Measurements from ENCODE around the gene UVSSA.
"Not testable (repeated sequence)": the region's sequence is repeated elsewhere in the genome, so short reads cannot be mapped to it uniquely, and the experiment has no call there.

- TF ChIP-seq, protein P1, sequence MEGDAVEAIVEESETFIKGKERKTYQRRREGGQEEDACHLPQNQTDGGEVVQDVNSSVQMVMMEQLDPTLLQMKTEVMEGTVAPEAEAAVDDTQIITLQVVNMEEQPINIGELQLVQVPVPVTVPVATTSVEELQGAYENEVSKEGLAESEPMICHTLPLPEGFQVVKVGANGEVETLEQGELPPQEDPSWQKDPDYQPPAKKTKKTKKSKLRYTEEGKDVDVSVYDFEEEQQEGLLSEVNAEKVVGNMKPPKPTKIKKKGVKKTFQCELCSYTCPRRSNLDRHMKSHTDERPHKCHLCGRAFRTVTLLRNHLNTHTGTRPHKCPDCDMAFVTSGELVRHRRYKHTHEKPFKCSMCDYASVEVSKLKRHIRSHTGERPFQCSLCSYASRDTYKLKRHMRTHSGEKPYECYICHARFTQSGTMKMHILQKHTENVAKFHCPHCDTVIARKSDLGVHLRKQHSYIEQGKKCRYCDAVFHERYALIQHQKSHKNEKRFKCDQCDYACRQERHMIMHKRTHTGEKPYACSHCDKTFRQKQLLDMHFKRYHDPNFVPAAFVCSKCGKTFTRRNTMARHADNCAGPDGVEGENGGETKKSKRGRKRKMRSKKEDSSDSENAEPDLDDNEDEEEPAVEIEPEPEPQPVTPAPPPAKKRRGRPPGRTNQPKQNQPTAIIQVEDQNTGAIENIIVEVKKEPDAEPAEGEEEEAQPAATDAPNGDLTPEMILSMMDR (IDR thresholded peaks at IDR 0.05 in 4 of 5, conservative IDR thresholded peaks at IDR 0.05 in 1 of 5) = not testable (repeated sequence)
- TF ChIP-seq POLR2A (IDR thresholded peaks at IDR 0.05) = not testable (repeated sequence)
Measured at GRCh38 chr4:1395389-1395820, 48.4 kb downstream of the UVSSA start.

Data from gastrocnemius medialis (tissue), 4 donors.